ENCODE data around the gene GATAD2A.

The GATAD2A gene

DNA sequence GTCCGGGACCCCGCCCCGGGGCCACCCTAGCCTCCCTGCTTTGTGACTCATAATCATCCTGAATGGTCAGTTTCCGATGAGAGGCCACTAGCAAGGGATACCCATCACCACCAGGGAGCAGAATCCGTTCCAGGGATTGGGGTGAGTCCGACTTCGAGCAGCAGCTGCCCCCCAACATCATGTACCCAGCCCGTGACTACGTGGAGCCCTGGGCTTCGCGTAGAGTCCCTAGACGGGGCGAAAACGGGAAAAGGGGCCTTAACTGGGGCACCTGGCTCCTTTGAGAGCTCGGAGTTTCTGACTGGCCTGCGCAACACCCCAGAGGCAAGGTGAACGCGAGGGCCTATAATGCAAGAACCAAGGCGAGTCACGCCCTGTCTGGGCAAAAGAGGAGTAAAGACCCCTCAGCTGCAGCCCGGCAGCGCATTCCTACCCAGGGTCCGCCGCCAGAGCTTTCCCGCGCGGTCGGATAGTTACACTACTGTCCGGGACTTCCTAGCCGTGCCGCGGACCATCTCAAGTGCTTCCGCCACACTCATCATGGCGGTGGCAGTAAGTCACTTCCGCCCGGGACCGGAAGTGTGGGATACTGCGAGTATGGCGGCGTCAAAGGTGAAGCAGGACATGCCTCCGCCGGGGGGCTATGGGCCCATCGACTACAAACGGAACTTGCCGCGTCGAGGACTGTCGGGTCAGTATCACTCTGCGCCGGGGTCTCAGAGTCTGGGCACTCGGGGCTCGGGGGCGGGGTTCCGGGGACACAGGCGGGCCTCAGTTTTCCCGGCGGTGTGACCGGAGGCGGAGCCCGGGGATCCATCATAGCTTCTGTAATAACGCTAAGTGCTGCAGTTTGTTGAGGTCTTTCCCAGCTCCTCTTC, 110.4 kb downstream of the GATAD2A start, which contains the start of gene NDUFA13:
NDUFA13 (plus strand) TSS at position 584 of the 878 bp plus-strand sequence; CDS start at position 598, 14 bp downstream.
- peak within 1 kb of the TSS; percentile 83 for H3K4me3 ChIP-seq (ENCODE audit: low read depth, low read length)
- DNase-seq (ENCODE audit: low read depth) = peak; percentile 95
- TF ChIP-seq MYC (IDR thresholded peaks at IDR 0.05; ENCODE audit: low read depth, low read length) (peak; percentile 83), POLR2A (IDR thresholded peaks at IDR 0.05; ENCODE audit: extremely low read depth, insufficient read length) (peak; percentile 92)
- TF ChIP-seq, protein P1, sequence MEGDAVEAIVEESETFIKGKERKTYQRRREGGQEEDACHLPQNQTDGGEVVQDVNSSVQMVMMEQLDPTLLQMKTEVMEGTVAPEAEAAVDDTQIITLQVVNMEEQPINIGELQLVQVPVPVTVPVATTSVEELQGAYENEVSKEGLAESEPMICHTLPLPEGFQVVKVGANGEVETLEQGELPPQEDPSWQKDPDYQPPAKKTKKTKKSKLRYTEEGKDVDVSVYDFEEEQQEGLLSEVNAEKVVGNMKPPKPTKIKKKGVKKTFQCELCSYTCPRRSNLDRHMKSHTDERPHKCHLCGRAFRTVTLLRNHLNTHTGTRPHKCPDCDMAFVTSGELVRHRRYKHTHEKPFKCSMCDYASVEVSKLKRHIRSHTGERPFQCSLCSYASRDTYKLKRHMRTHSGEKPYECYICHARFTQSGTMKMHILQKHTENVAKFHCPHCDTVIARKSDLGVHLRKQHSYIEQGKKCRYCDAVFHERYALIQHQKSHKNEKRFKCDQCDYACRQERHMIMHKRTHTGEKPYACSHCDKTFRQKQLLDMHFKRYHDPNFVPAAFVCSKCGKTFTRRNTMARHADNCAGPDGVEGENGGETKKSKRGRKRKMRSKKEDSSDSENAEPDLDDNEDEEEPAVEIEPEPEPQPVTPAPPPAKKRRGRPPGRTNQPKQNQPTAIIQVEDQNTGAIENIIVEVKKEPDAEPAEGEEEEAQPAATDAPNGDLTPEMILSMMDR (IDR thresholded peaks at IDR 0.05; ENCODE audit: low read depth, low read length) = no peak
- TF ChIP-seq, protein P2, sequence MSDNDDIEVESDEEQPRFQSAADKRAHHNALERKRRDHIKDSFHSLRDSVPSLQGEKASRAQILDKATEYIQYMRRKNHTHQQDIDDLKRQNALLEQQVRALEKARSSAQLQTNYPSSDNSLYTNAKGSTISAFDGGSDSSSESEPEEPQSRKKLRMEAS (IDR thresholded peaks at IDR 0.05; ENCODE audit: low read depth, low read length) = peak; percentile 58

DNA sequence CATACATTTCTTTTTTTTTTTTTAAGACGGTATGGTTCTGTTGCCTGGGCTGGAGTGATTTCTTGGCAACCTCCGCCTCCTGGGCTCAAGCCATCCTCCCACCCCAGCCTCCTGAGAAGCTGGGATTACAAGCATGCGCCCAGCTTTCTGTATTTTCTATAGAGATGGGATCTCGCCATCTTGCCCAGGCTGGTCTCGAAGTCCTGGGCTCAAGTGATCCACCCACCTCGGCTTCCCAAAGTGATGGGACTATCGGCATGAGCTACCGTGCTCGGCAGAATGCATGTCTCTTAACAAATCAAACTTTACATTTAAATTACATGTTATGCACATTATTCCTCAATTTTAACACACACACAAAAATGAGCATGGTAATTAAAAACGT, 111.8 kb downstream of the GATAD2A start:
- H3K4me3 ChIP-seq (ENCODE audit: low read depth, low read length) = peak overlapping the region; percentile 83
- no peak for TF ChIP-seq POLR2A (IDR thresholded peaks at IDR 0.05; ENCODE audit: extremely low read depth, insufficient read length)
- TF ChIP-seq, protein P1 (IDR thresholded peaks at IDR 0.05; ENCODE audit: low read depth, low read length) = no peak
- no peak for TF ChIP-seq MYC (IDR thresholded peaks at IDR 0.05; ENCODE audit: low read depth, low read length)
- TF ChIP-seq, protein P2 (IDR thresholded peaks at IDR 0.05; ENCODE audit: low read depth, low read length) = no peak
- no peak for DNase-seq (ENCODE audit: low read depth)

DNA sequence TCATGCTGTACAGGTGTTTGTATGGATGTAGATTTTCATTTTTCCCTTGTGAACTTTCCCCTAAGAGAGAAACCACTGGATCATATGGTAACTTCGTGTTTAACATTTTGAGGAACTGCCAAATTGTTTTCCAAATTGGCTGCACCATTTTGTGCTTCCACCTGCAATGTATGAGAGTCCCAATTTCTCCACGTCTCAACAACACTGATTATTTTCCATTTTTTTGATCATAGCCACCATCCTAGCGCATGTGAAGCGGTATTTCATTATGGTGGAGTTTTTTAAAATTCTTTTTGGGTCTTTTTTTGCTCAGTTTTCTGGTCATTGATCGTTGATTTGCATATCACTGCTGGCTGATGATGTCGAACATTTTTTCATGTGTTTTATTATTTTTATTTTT, 115.5 kb downstream of the GATAD2A start:
- DNase-seq (ENCODE audit: low read depth) = no peak
- no peak overlapping the region for H3K4me3 ChIP-seq (ENCODE audit: low read depth, low read length)
- TF ChIP-seq, protein P2 (IDR thresholded peaks at IDR 0.05; ENCODE audit: low read depth, low read length) = no peak
- no peak for TF ChIP-seq MYC (IDR thresholded peaks at IDR 0.05; ENCODE audit: low read depth, low read length)
- TF ChIP-seq, protein P1 (IDR thresholded peaks at IDR 0.05; ENCODE audit: low read depth, low read length) = no peak
- no peak for TF ChIP-seq POLR2A (IDR thresholded peaks at IDR 0.05; ENCODE audit: extremely low read depth, insufficient read length)

DNA sequence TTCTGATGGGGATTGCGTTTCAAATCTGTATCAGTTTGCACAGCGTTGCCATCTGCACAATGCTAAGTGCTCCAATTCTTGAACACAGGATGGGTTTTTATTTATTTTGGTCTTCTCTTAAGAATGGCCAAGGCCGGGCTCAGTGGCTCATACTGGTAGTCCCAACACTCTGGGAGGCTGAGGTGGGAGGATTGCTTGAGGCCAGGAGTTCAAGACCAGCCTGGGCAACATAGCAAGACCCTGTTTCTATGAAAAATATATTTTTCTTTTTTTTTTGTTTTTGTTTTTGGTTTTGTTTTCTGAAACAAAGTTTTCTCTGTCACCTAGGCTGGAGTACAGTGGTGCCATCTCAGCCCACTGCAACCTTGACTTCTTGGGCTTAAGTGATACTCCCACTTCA, 117.7 kb downstream of the GATAD2A start:
- no peak overlapping the region for H3K4me3 ChIP-seq (ENCODE audit: low read depth, low read length)
- TF ChIP-seq, protein P1 (IDR thresholded peaks at IDR 0.05; ENCODE audit: low read depth, low read length) = no peak
- TF ChIP-seq MYC (IDR thresholded peaks at IDR 0.05; ENCODE audit: low read depth, low read length) (no peak), POLR2A (IDR thresholded peaks at IDR 0.05; ENCODE audit: extremely low read depth, insufficient read length) (no peak)
- TF ChIP-seq, protein P2 (IDR thresholded peaks at IDR 0.05; ENCODE audit: low read depth, low read length) = no peak
- no peak for DNase-seq (ENCODE audit: low read depth)

DNA sequence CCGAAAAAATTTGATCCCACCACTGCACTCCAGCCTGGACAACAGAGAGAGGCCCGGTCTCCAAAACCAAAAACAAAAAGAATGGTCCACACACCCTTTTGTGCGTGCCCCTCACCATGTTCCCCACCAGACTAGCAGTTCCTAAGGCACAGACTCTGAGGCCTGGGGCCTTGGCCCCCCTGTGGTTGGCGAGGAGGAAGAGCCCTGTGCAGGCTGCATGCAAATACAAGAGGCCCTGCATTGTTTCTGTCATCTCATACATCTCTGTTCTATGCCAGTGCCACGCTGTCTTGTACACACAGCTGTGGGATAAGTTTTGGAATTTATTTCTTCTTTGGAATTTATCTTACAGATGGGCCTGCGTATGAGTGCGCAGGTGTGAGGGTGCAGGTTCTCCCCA, 118.6 kb downstream of the GATAD2A start:
- H3K4me3 ChIP-seq (ENCODE audit: low read depth, low read length) = no peak overlapping the region
- no peak for DNase-seq (ENCODE audit: low read depth)
- TF ChIP-seq MYC (IDR thresholded peaks at IDR 0.05; ENCODE audit: low read depth, low read length) (no peak), POLR2A (IDR thresholded peaks at IDR 0.05; ENCODE audit: extremely low read depth, insufficient read length) (no peak)
- TF ChIP-seq, protein P2 (IDR thresholded peaks at IDR 0.05; ENCODE audit: low read depth, low read length) = no peak
- TF ChIP-seq, protein P1 (IDR thresholded peaks at IDR 0.05; ENCODE audit: low read depth, low read length) = no peak
